ENCODE data around the gene ZBTB12. TPM values are rescaled to one million over a fixed set of nuclear protein-coding genes. Genes with fewer than 3 reads are reported as not detected.
"Not testable (repeated sequence)": the region's sequence is repeated elsewhere in the genome, so short reads cannot be mapped to it uniquely, and the experiment has no call there.

Gene ZBTB12
- total RNA-seq, 1 experiment from 2014 or later = 11.7 TPM

- Histone ChIP-seq H3K9me3 (no peaks in the 10 kb centered on the region), H3K36me3 (ENCODE audit: control insufficient read depth, insufficient read depth, low read length) (no peaks in the 10 kb centered on the region), H3K4me3 (ENCODE audit: low read depth, low read length) (no peak overlapping the region), H3K4me1 (peaks cover 2% of the 10 kb centered on the region; the same call in 1 of the 2 replicates), H3K27me3 (replicated peaks; ENCODE audit: control insufficient read depth, insufficient read depth, low read length) (no peaks in the 10 kb centered on the region)
- TF ChIP-seq CTCF (IDR thresholded peaks at IDR 0.05; ENCODE audit: insufficient read depth in 1 of 2, low read depth in 1 of 2, low read length in 1 of 2, severe bottlenecking in 1 of 2, unreplicated experiment in 1 of 2) = no peak
- CTCF ChIA-PET = interaction anchor here (0.7 kb wide), 1 partner anchor 10 kb away, joined by 4 read pairs; no protein-coding TSS in a partner anchor
- intact Hi-C loops (cut with micrococcal nuclease; ENCODE audit: unreplicated experiment) = no loop called here
- H3K4me1 Mint-ChIP-seq (ENCODE audit: low read depth, unreplicated experiment) = no peaks in the 10 kb centered on the region
- no peaks in the 10 kb centered on the region for H3K27me3 Mint-ChIP-seq (ENCODE audit: insufficient read depth, unreplicated experiment)
- no peak for DNase-seq
- POLR2A ChIA-PET = no interaction called here
- H3K27ac Mint-ChIP-seq (ENCODE audit: unreplicated experiment) = no peak overlapping the region
- no peak overlapping the region for H3K4me3 Mint-ChIP-seq (ENCODE audit: unreplicated experiment)
- no TSS peak for BruUV-seq (replicated peaks)
- no peaks in the 10 kb centered on the region for H3K9me3 Mint-ChIP-seq (ENCODE audit: unreplicated experiment)
- H3K36me3 Mint-ChIP-seq (ENCODE audit: insufficient read depth, unreplicated experiment) = no peaks in the 10 kb centered on the region
Measured at GRCh38 chr6:31908791-31909190, 6.9 kb upstream of the ZBTB12 start.

GRCh38 chr6:31908255-31908654 is 6.4 kb upstream of the ZBTB12 start:
- POLR2A ChIA-PET; BruUV-seq (replicated peaks); H3K9me3 ChIP-seq; H3K27ac Mint-ChIP-seq (ENCODE audit: unreplicated experiment); H3K36me3 ChIP-seq (ENCODE audit: control insufficient read depth, insufficient read depth, low read length); H3K27me3 Mint-ChIP-seq (ENCODE audit: insufficient read depth, unreplicated experiment); DNase-seq; H3K36me3 Mint-ChIP-seq (ENCODE audit: insufficient read depth, unreplicated experiment); H3K4me1 ChIP-seq; H3K4me1 Mint-ChIP-seq (ENCODE audit: low read depth, unreplicated experiment); H3K4me3 ChIP-seq (ENCODE audit: low read depth, low read length); H3K27me3 ChIP-seq (replicated peaks; ENCODE audit: control insufficient read depth, insufficient read depth, low read length); H3K9me3 Mint-ChIP-seq (ENCODE audit: unreplicated experiment); H3K4me3 Mint-ChIP-seq (ENCODE audit: unreplicated experiment); intact Hi-C loops (cut with micrococcal nuclease; ENCODE audit: unreplicated experiment): not testable (repeated sequence)
- CTCF ChIA-PET = interaction anchor here (1.0 to 2.4 kb wide), 4 partner anchors 14 to 101 kb away, joined by 3 to 11 read pairs (median 4); partner anchors contain the start of gene LSM2

- DNase-seq = peak in 1 of 2 experiments; percentile 55
- CTCF ChIA-PET = interaction anchor here (0.6 to 2.4 kb wide), 7 partner anchors 9 to 288 kb away, joined by 3 to 11 read pairs (median 4); partner anchors contain the start of genes LSM2 and VARS1
- no peaks in the 10 kb centered on the region for H3K9me3 Mint-ChIP-seq (ENCODE audit: unreplicated experiment)
- no peaks in the 10 kb centered on the region for H3K27me3 Mint-ChIP-seq (ENCODE audit: insufficient read depth, unreplicated experiment)
- no peak overlapping the region for H3K27ac Mint-ChIP-seq (ENCODE audit: unreplicated experiment)
- POLR2A ChIA-PET = interaction anchor here (0.7 kb wide), 1 partner anchor 169 kb away, joined by 3 read pairs; no protein-coding TSS in a partner anchor
- H3K36me3 Mint-ChIP-seq (ENCODE audit: insufficient read depth, unreplicated experiment) = peaks cover 10% of the 10 kb centered on the region
- peaks cover 10% of the 10 kb centered on the region for H3K4me1 Mint-ChIP-seq (ENCODE audit: low read depth, unreplicated experiment)
- H3K4me3 ChIP-seq (ENCODE audit: low read depth, low read length) = no peak overlapping the region
- no peak overlapping the region for H3K4me3 Mint-ChIP-seq (ENCODE audit: unreplicated experiment)
- H3K9me3 ChIP-seq = no peaks in the 10 kb centered on the region
- no peak for TF ChIP-seq CTCF (IDR thresholded peaks at IDR 0.05; ENCODE audit: insufficient read depth in 1 of 2, low read depth in 1 of 2, low read length in 1 of 2, severe bottlenecking in 1 of 2, unreplicated experiment in 1 of 2)
- BruUV-seq (replicated peaks) = no TSS peak
- H3K27me3 ChIP-seq (replicated peaks; ENCODE audit: control insufficient read depth, insufficient read depth, low read length) = no peaks in the 10 kb centered on the region
- peaks cover 13% of the 10 kb centered on the region; the same call in 1 of the 2 replicates for H3K4me1 ChIP-seq
- intact Hi-C loops (cut with micrococcal nuclease; ENCODE audit: unreplicated experiment) = no loop called here
- H3K36me3 ChIP-seq (ENCODE audit: control insufficient read depth, insufficient read depth, low read length) = no peaks in the 10 kb centered on the region
Measured at GRCh38 chr6:31907158-31907813, 5.4 kb upstream of the ZBTB12 start.

GRCh38 chr6:31906727-31907126 is 4.8 kb upstream of the ZBTB12 start:
- H3K9me3 Mint-ChIP-seq (ENCODE audit: unreplicated experiment); H3K4me3 Mint-ChIP-seq (ENCODE audit: unreplicated experiment); POLR2A ChIA-PET; H3K36me3 ChIP-seq (ENCODE audit: control insufficient read depth, insufficient read depth, low read length); H3K4me3 ChIP-seq (ENCODE audit: low read depth, low read length); BruUV-seq (replicated peaks); intact Hi-C loops (cut with micrococcal nuclease; ENCODE audit: unreplicated experiment); H3K27me3 Mint-ChIP-seq (ENCODE audit: insufficient read depth, unreplicated experiment); H3K27me3 ChIP-seq (replicated peaks; ENCODE audit: control insufficient read depth, insufficient read depth, low read length); DNase-seq; H3K9me3 ChIP-seq: not testable (repeated sequence)
- H3K27ac Mint-ChIP-seq (ENCODE audit: unreplicated experiment) = peak overlapping the region; percentile 10
- peaks cover 10% of the 10 kb centered on the region for H3K4me1 Mint-ChIP-seq (ENCODE audit: low read depth, unreplicated experiment)
- H3K4me1 ChIP-seq = peaks cover 13% of the 10 kb centered on the region; the same call in 1 of the 2 replicates
- CTCF ChIA-PET = interaction anchor here (0.6 to 2.4 kb wide), 5 partner anchors 15 to 289 kb away, joined by 3 to 11 read pairs (median 5); partner anchors contain the start of gene VARS1
- H3K36me3 Mint-ChIP-seq (ENCODE audit: insufficient read depth, unreplicated experiment) = peaks cover 15% of the 10 kb centered on the region
